Measurements from ENCODE around the gene DYNLT1. TPM values are rescaled to one million over a fixed set of nuclear protein-coding genes. Genes with fewer than 3 reads are reported as not detected.

The DYNLT1 gene
- total RNA-seq, 1 experiment from 2014 or later, result 105 TPM

DNA sequence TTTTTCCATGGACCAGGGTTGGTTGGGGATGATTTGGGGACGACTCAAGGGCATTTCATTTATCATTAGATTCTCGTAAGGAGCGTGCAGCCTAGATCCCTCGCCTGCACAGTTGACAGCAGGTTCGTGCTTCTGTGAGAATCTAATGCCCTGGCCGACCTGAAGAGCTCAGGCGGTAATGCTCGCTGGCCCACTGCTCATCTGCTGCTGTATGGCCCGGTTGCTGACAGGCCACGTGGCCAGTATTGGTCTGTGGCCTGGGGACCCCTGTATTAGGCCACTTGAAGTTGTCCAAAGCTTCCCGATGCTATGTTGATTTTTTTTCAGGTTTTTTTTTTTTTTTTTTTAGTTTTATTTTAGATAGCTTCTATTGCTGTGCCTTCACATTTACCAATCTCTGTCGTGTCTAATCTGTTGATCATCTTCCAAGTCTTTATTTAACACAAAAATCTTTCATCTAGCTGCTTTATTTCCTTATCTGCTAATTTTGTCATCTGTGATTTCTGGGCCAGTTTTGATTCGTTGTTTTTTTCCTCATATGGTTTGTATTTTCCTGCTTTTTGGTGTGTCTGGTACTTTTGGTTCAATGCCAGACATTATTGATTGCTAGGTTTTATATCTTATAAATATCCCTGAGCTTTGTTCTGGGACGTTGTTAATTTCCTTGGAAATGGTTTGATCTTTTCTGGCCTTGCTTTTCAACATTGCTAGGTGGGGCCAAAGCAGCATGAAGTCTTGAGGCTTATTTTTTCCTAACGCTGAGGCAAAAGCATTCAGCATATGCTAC, 41.1 kb downstream of the DYNLT1 start:
- no peak overlapping the region for H2BK120ac ChIP-seq (ENCODE audit: low read depth, low read length, poor library complexity, severe bottlenecking)
- no peak overlapping the region for H2BK5ac ChIP-seq (ENCODE audit: insufficient read length, low read length)
- TF ChIP-seq, protein P1, sequence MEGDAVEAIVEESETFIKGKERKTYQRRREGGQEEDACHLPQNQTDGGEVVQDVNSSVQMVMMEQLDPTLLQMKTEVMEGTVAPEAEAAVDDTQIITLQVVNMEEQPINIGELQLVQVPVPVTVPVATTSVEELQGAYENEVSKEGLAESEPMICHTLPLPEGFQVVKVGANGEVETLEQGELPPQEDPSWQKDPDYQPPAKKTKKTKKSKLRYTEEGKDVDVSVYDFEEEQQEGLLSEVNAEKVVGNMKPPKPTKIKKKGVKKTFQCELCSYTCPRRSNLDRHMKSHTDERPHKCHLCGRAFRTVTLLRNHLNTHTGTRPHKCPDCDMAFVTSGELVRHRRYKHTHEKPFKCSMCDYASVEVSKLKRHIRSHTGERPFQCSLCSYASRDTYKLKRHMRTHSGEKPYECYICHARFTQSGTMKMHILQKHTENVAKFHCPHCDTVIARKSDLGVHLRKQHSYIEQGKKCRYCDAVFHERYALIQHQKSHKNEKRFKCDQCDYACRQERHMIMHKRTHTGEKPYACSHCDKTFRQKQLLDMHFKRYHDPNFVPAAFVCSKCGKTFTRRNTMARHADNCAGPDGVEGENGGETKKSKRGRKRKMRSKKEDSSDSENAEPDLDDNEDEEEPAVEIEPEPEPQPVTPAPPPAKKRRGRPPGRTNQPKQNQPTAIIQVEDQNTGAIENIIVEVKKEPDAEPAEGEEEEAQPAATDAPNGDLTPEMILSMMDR (conservative IDR thresholded peaks at IDR 0.05), result no peak
- no peak overlapping the region for H3K18ac ChIP-seq (ENCODE audit: insufficient read length, low read depth, low read length)
- no peak overlapping the region for H3K56ac ChIP-seq (ENCODE audit: insufficient read length, low read depth, low read length)
- Mint-ChIP-seq H3K27me3 (ENCODE audit: low read depth) (no peaks in the 10 kb centered on the region), H3K27ac (peak overlapping the region in 1 of 3 experiments; percentile 29; a peak in 2 of 7 replicates), H3K4me1 (no peaks in the 10 kb centered on the region; a peak in 1 of 4 replicates), H3K4me3 (no peak overlapping the region), H3K9me3 (no peaks in the 10 kb centered on the region), H3K36me3 (ENCODE audit: insufficient read depth in 1 of 3, low read depth in 3 of 3) (peaks cover 17 to 57% (median 50%) of the 10 kb centered on the region in 3 experiments)
- no peaks in the 10 kb centered on the region for H3K27me3 ChIP-seq (ENCODE audit: insufficient read depth, low read length)
- no peaks in the 10 kb centered on the region for H3K9me3 ChIP-seq (ENCODE audit: control insufficient read depth, low read depth, low read length)
- no peaks in the 10 kb centered on the region for H4K20me1 ChIP-seq (ENCODE audit: control insufficient read depth, insufficient read depth, insufficient read length)
- no peaks in the 10 kb centered on the region for H3K79me1 ChIP-seq (ENCODE audit: insufficient read depth, low read depth, low read length, poor library complexity, severe bottlenecking)
- no peak overlapping the region for H3K4me2 ChIP-seq (ENCODE audit: insufficient read depth, insufficient read length, low read length)
- no peak overlapping the region for H3T11ph ChIP-seq (ENCODE audit: low read length)
- H3K9ac ChIP-seq (ENCODE audit: extremely low read depth, insufficient read length, low read length), result no peak overlapping the region
- no peak for DNase-seq
- H2AFZ ChIP-seq (ENCODE audit: low read length), result no peak overlapping the region
- no peak overlapping the region for H3K4ac ChIP-seq (ENCODE audit: low read depth, low read length)
- no peak overlapping the region for H2BK15ac ChIP-seq (ENCODE audit: low read depth, low read length)
- 0 out of 2 replicates have a peak, but pooled peaks cover 2% of the 10 kb centered on the region for H3K79me2 ChIP-seq (ENCODE audit: insufficient read depth, low read length)
- WGBS (ENCODE audit: extremely low coverage, insufficient read length, low lambda C conversion rate), result no CpG with 5 or more reads among the region's 15 CpGs
- H3K27ac ChIP-seq (ENCODE audit: insufficient read length, low read depth, low read length), result no peak overlapping the region
- H3K23ac ChIP-seq (ENCODE audit: insufficient read length, low read depth, low read length), result no peak overlapping the region
- no peak overlapping the region for H2BK12ac ChIP-seq (ENCODE audit: insufficient read length, low read depth, low read length)
- H3K4me1 ChIP-seq (ENCODE audit: insufficient read depth, low read length), result no peaks in the 10 kb centered on the region
- no peak overlapping the region for H2BK20ac ChIP-seq (ENCODE audit: low read depth, low read length, poor library complexity, severe bottlenecking)
- no peak overlapping the region for H2AK5ac ChIP-seq (ENCODE audit: insufficient read length, low read length)
- no peak overlapping the region for H4K8ac ChIP-seq (replicated peaks; ENCODE audit: insufficient read length, low read depth, low read length)
- no peak overlapping the region for H4K5ac ChIP-seq (ENCODE audit: insufficient read length, low read depth, low read length)
- no peaks in the 10 kb centered on the region for H3K23me2 ChIP-seq (ENCODE audit: insufficient read length, low read depth, low read length, poor library complexity, severe bottlenecking)
- no peak overlapping the region for H3K14ac ChIP-seq (ENCODE audit: insufficient read depth, low read length)
- no peak overlapping the region for H4K91ac ChIP-seq (ENCODE audit: insufficient read length, low read depth, low read length)
